Activated naive CD8-positive, alpha-beta T cell treated with anti-CD3 and anti-CD28 coated beads, Interleukin-2, amount 10 ng/mL, durations not matched to agents 7 days and 5 days (primary cell): ENCODE measurements around the gene GASK1A. TPM values are rescaled to one million over a fixed set of nuclear protein-coding genes. Genes with fewer than 3 reads are reported as not detected.
"Not testable (repeated sequence)": the region's sequence is repeated elsewhere in the genome, so short reads cannot be mapped to it uniquely, and the experiment has no call there.

Experiments
- ATAC-seq: fragments of 150-1000 bp; cut with Tn5 transposase; one replicate; pipeline ENCODE4 v1.10.0; 2021; ENCODE audit warnings: low read depth, moderate library complexity
- POLR2A ChIA-PET: fragments of 350-600 bp; sonication (Branson Sonifier 250); formaldehyde crosslinking; loops from one replicate; lab custom pipeline; 2021; ENCODE audit warnings: antibody characterized with exemption; lab: Charles Lee
- DNase-seq: peaks from one replicate; pipeline ENCODE4 v3.0.0; 2021
- H3K27ac Mint-ChIP-seq: one replicate; pipeline ENCODE4 v1.8.0; 2022; ENCODE audit warnings: mild to moderate bottlenecking, mixed read lengths
- H3K27me3 Mint-ChIP-seq: one replicate; pipeline ENCODE4 v1.8.0; 2022; ENCODE audit warnings: mild to moderate bottlenecking, moderate library complexity, mixed read lengths
- H3K36me3 Mint-ChIP-seq: one replicate; pipeline ENCODE4 v1.8.0; 2021; ENCODE audit warnings: mild to moderate bottlenecking, mixed read lengths
- H3K4me1 Mint-ChIP-seq: one replicate; pipeline ENCODE4 v1.8.0; 2021; ENCODE audit warnings: mixed read lengths
- H3K4me3 Mint-ChIP-seq: one replicate; pipeline ENCODE4 v1.8.0; 2022; ENCODE audit warnings: mild to moderate bottlenecking, moderate library complexity, mixed read lengths
- H3K9me3 Mint-ChIP-seq: one replicate; pipeline ENCODE4 v1.8.0; 2021; ENCODE audit warnings: mixed read lengths
- total RNA-seq, 2 experiments: library from RNA; stranded (reverse); gene quantifications; one replicate each; pipeline ENCODE4 v1.2.3, GENCODE V29; 2021

GASK1A gene
- total RNA-seq, 2 experiments from 2014 or later, result not detected

DNA sequence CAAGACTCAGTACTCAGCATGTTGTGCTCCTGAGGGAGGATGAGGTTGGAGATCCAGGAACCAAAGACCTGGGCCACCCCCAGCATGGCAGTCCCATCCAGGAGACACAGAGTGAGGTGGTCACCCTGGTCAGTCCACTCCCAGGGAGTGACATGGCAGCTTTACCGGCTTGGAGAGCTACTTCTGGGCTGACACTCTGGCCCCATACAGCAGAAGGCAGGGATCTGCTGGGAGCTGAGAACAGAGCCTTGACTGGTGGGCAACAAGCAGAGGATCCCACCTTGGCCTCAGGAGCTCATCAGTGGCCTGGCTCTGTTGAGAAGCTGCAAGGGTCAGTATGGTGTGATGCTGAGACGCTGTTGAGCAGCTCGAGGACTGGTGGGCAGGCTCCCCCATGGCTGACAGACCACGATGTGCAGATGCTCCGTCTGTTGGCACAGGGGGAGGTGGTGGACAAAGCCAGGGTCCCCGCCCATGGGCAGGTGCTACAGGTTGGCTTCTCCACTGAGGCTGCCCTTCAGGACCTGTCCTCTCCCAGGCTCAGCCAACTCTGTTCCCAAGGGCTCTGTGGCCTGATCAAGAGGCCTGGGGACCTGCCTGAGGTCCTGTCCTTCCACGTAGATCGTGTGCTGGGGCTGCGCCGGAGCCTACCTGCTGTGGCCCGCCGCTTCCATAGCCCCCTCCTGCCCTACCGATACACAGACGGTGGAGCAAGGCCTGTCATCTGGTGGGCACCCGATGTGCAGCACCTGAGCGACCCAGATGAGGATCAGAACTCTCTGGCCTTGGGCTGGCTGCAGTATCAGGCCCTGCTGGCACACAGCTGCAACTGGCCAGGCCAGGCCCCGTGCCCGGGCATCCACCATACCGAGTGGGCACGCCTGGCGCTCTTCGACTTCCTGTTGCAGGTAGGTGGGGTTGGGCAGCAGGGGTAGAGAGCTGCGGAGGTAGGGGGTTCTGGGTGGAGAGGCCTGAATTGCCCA, 53.8 kb downstream of the GASK1A start:
- H3K27me3 Mint-ChIP-seq, result no peaks in the 10 kb centered on the region
- H3K36me3 Mint-ChIP-seq, result no peaks in the 10 kb centered on the region
- no peak overlapping the region for H3K4me3 Mint-ChIP-seq
- DNase-seq (no peak), ATAC-seq (no peak)
- POLR2A ChIA-PET, result interaction anchor here (1.0 kb wide), 1 partner anchor 10 kb away, joined by 3 read pairs; no protein-coding TSS in a partner anchor
- H3K9me3 Mint-ChIP-seq, result peaks cover 2% of the 10 kb centered on the region
- no peaks in the 10 kb centered on the region for H3K4me1 Mint-ChIP-seq
- H3K27ac Mint-ChIP-seq, result no peak overlapping the region

DNA sequence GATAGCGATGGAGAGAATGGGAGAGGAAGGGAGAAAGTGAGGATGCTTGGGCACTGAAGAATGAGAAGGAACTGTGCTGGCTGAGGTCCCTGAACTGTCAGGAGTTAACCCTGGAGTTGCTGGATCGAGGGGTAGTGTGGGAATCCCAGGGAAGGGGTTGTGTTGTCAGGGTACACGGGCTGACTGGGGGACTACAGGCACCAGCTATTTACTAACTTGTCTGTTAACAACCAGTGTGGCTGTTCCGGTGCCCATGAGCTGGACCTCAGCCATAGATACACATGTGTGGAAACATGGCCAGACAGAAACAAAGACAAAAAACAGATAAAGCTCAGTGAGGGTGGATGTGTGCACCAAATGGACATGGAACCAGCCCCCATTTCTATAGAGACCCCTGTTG, 55.1 kb downstream of the GASK1A start:
- POLR2A ChIA-PET, result interaction anchor here (0.8 kb wide), 1 partner anchor 10 kb away, joined by 3 read pairs; no protein-coding TSS in a partner anchor
- DNase-seq (no peak), ATAC-seq (no peak)
- H3K27ac Mint-ChIP-seq, result no peak overlapping the region
- H3K27me3 Mint-ChIP-seq, result no peaks in the 10 kb centered on the region
- H3K36me3 Mint-ChIP-seq, result no peaks in the 10 kb centered on the region
- H3K4me3 Mint-ChIP-seq, result no peak overlapping the region
- peaks cover 2% of the 10 kb centered on the region for H3K4me1 Mint-ChIP-seq
- H3K9me3 Mint-ChIP-seq, result no peaks in the 10 kb centered on the region

DNA sequence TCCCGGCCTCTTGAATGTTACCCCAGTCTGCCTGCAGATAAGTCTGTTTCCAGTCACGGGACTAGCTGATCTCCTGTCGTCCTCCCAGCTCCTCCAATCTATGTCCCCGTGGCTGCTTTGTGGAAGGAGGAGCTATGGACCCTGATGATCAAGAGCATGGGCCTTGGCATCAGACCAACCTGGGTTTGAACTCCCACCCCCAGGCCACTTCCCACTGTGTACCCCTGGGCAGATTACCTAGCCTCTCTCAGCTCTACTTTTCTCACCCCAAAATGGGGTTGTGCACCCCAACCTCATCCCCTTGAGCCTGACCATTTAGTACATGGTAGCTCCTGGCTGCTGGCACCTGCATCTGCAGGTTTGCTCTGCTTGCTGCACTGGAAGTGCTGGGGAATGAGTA, 55.8 kb downstream of the GASK1A start:
- ATAC-seq, result no peak
- H3K4me1 Mint-ChIP-seq, result peaks cover 4% of the 10 kb centered on the region
- H3K9me3 Mint-ChIP-seq, result no peaks in the 10 kb centered on the region
- H3K4me3 Mint-ChIP-seq, result no peak overlapping the region
- no peaks in the 10 kb centered on the region for H3K36me3 Mint-ChIP-seq
- POLR2A ChIA-PET, result interaction anchor here (0.8 kb wide), 1 partner anchor 11 kb away, joined by 3 read pairs; no protein-coding TSS in a partner anchor
- no peak overlapping the region for H3K27ac Mint-ChIP-seq
- no peak for DNase-seq
- no peaks in the 10 kb centered on the region for H3K27me3 Mint-ChIP-seq

DNA sequence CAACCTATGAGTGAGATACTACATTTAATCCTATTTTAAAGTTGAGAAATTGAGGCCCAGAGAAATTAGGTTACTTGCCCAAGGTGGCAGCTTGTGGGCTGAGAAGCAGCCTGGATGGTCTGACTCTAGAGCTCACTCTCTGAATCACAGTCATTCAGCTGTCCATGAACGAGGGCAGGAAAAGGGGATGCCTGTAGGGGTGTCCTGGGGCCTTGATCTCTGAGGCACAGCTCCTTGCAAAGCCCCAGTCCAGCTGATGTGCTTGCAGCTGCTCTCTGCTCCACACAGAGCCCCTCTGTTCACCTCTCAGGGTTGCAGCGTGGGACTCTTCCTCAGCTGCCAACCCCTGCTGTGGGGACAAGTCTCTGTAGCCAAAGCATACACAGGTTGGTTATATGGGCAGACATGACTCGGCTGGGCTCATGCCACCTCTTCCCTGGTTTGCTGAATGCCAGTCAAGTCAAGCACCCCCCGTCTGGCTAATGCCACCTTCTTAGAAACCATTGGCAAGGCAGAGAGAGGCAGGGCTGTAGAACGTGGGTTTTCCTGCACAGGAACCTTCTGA, 56.8 kb downstream of the GASK1A start:
- Mint-ChIP-seq H3K36me3 (no peaks in the 10 kb centered on the region), H3K27me3 (no peaks in the 10 kb centered on the region), H3K27ac (no peak overlapping the region), H3K4me1 (peaks cover 4% of the 10 kb centered on the region), H3K9me3 (no peaks in the 10 kb centered on the region), H3K4me3 (no peak overlapping the region)
- ATAC-seq (no peak), DNase-seq (no peak)
- POLR2A ChIA-PET, result no interaction called here

- no peak for DNase-seq
- no peaks in the 10 kb centered on the region for H3K36me3 Mint-ChIP-seq
Measured at GRCh38 chr3:43036621-43037423, 57.7 kb downstream of the GASK1A start.

DNA sequence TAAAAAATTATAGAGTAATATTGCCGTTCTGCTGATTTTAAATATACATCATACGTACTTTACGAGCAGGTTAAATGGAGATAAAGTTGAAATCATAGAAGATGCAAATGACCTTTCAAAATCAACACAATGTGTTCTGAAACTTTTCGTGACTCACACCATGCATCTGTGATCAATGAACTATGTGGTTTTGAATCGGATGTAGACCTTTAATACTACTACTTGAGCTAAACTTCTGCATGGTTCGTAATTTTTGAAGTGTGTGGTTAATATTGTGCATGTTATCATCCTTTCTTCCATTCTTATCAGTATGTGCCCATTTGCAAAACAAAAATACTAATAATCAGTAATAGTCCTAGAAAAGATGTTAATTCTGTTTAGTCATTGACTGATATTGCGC, 58.9 kb downstream of the GASK1A start:
- Mint-ChIP-seq H3K4me1 (peaks cover 4% of the 10 kb centered on the region), H3K9me3 (peaks cover 2% of the 10 kb centered on the region), H3K27me3 (no peaks in the 10 kb centered on the region), H3K27ac (no peak overlapping the region), H3K36me3 (no peaks in the 10 kb centered on the region), H3K4me3 (no peak overlapping the region)
- DNase-seq (no peak), ATAC-seq (no peak)
- POLR2A ChIA-PET, result no interaction called here

More at GRCh38 chr3:43036621-43037423, 57.7 kb downstream of the GASK1A start:
- Mint-ChIP-seq H3K27me3 (no peaks in the 10 kb centered on the region), H3K9me3 (peaks cover 2% of the 10 kb centered on the region), H3K4me1 (peaks cover 4% of the 10 kb centered on the region), H3K4me3 (no peak overlapping the region), H3K27ac (no peak overlapping the region)
- POLR2A ChIA-PET, result no interaction called here
- ATAC-seq, result no peak

GRCh38 chr3:43041517-43041916, 62.4 kb downstream of the GASK1A start:
- Mint-ChIP-seq H3K9me3 (peaks cover 12% of the 10 kb centered on the region), H3K4me3 (no peak overlapping the region), H3K4me1 (peaks cover 4% of the 10 kb centered on the region), H3K27ac (no peak overlapping the region), H3K36me3 (peaks cover 7% of the 10 kb centered on the region), H3K27me3 (no peaks in the 10 kb centered on the region)
- POLR2A ChIA-PET, result no interaction called here
- ATAC-seq (no peak), DNase-seq (no peak)

GRCh38 chr3:43043071-43043766, 64.1 kb downstream of the GASK1A start:
- no peak for ATAC-seq
- Mint-ChIP-seq H3K27ac (no peak overlapping the region), H3K27me3 (no peaks in the 10 kb centered on the region), H3K9me3 (peaks cover 16% of the 10 kb centered on the region), H3K4me1 (peaks cover 3% of the 10 kb centered on the region), H3K36me3 (peaks cover 7% of the 10 kb centered on the region), H3K4me3 (no peak overlapping the region)
- DNase-seq, result no peak
- POLR2A ChIA-PET, result no interaction called here

DNA sequence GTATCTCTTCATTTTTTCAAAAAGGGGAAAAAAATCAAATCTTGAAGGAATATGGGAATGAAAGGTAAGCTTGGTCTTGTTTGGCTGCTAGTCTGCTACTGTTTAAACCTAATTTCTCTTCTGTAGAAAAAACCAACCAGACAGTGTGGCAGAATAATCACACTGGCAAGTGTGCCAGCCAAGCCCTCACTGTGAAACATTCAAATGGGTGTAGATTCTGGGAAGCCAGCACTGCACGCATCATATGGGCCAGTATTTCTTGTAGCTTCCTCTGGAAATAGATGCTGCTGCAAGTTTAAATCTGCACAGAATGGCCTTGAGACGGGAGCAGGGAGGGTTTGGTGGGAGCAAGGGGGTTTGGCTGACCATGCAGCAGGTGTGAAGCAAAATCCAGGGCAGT, 64.7 kb downstream of the GASK1A start:
- ATAC-seq (no peak), DNase-seq (no peak)
- Mint-ChIP-seq H3K4me1 (peaks cover 2% of the 10 kb centered on the region), H3K27ac (no peak overlapping the region), H3K36me3 (peaks cover 7% of the 10 kb centered on the region), H3K4me3 (no peak overlapping the region), H3K9me3 (peaks cover 17% of the 10 kb centered on the region), H3K27me3 (no peaks in the 10 kb centered on the region)
- POLR2A ChIA-PET, result no interaction called here

DNA sequence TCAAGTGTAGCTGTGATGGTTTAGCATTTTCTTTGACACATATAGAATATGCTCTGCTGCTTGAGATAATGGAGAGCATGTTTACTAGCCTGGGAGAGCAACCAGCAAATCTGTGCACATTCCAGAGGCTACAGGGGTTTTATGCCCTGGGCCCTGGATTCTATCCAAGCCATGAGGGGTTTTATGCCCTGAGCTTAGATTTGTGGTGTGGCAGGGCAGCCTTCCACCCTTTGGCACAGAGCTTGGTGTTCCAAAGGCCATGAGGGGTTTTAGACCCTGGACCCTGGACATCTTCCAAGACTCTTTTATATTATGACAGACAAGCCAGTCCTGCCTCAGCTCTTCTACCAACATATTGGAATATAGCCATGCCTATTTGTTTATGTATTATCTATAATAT, 66.0 kb downstream of the GASK1A start:
- H3K36me3 Mint-ChIP-seq, H3K27me3 Mint-ChIP-seq, H3K27ac Mint-ChIP-seq, POLR2A ChIA-PET, ATAC-seq, DNase-seq, H3K4me3 Mint-ChIP-seq, H3K4me1 Mint-ChIP-seq: not testable (repeated sequence)
- H3K9me3 Mint-ChIP-seq, result peaks cover 17% of the 10 kb centered on the region

- Mint-ChIP-seq H3K9me3 (peaks cover 21% of the 10 kb centered on the region), H3K4me1 (no peaks in the 10 kb centered on the region)
- ATAC-seq, result no peak
Measured at GRCh38 chr3:43046583-43046982, 67.5 kb downstream of the GASK1A start.

GRCh38 chr3:43048470-43048869, 69.4 kb downstream of the GASK1A start:
- H3K27ac Mint-ChIP-seq, result no peak overlapping the region
- DNase-seq (no peak), ATAC-seq (no peak)
- H3K36me3 Mint-ChIP-seq, result peaks cover 7% of the 10 kb centered on the region
- peaks cover 2% of the 10 kb centered on the region for H3K27me3 Mint-ChIP-seq
- H3K4me3 Mint-ChIP-seq, result no peak overlapping the region
- POLR2A ChIA-PET, result no interaction called here
- peaks cover 33% of the 10 kb centered on the region for H3K9me3 Mint-ChIP-seq
- no peaks in the 10 kb centered on the region for H3K4me1 Mint-ChIP-seq

More at GRCh38 chr3:43046583-43046982, 67.5 kb downstream of the GASK1A start:
- peaks cover 7% of the 10 kb centered on the region for H3K36me3 Mint-ChIP-seq
- H3K27ac Mint-ChIP-seq, result no peak overlapping the region
- no peak for DNase-seq
- POLR2A ChIA-PET, result no interaction called here
- no peaks in the 10 kb centered on the region for H3K27me3 Mint-ChIP-seq
- H3K4me3 Mint-ChIP-seq, result no peak overlapping the region

DNA sequence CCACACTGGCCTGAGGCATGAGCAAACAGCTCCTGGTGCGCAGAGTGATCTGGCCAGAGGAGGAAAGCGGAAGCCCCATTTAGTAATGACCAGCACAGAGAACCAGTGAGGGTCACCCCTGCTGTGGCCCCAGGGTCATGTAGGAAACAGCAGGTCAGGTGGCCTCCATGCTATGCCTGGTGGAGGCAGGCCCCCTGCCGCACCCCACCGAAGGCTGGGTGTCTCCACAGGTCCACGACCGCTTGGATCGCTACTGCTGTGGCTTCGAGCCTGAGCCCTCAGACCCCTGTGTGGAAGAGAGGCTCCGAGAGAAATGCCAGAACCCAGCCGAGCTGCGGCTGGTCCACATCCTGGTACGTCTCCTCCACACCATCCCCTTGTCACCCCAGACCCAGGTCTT, 74.2 kb downstream of the GASK1A start:
- H3K4me1 Mint-ChIP-seq, result no peaks in the 10 kb centered on the region
- H3K4me3 Mint-ChIP-seq, result no peak overlapping the region
- H3K27me3 Mint-ChIP-seq, result peaks cover 5% of the 10 kb centered on the region
- DNase-seq (no peak), ATAC-seq (no peak)
- H3K9me3 Mint-ChIP-seq, result peaks cover 18% of the 10 kb centered on the region
- POLR2A ChIA-PET, result no interaction called here
- H3K36me3 Mint-ChIP-seq, result no peaks in the 10 kb centered on the region
- H3K27ac Mint-ChIP-seq, result no peak overlapping the region
